Mammary epithelial cell (primary cell): ENCODE data around the gene VTI1B.

Experiments used
- CTCF ChIP-seq, 2 donors: IDR thresholded peaks in 1 of 2; conservative IDR thresholded peaks in 1 of 2; 2 replicates each; pipeline ENCODE4 v1.5.1; 2011 to 2012; ENCODE audit warnings: inconsistent platforms in 2 of 2, low read length in 2 of 2, mild to moderate bottlenecking in 2 of 2, control low read depth in 1 of 2, low read depth in 1 of 2; ENCODE audit not compliant: insufficient read depth in 1 of 2; ENCODE audit errors: extremely low read depth in 1 of 2
- EZH2 ChIP-seq: IDR thresholded peaks from 2 replicates; pipeline ENCODE4 v1.6.1; 2012; ENCODE audit warnings: low read length, inconsistent platforms, borderline replicate concordance

- no peak for TF ChIP-seq EZH2
- TF ChIP-seq CTCF (conservative IDR thresholded peaks at IDR 0.05 in 1 of 2, IDR thresholded peaks at IDR 0.05 in 1 of 2; ENCODE audit: extremely low read depth in 1 of 2, insufficient read depth in 1 of 2, low read depth in 1 of 2, low read length in 2 of 2): no peak
Observed at GRCh38 chr14:67718265-67718664, 43.8 kb upstream of the VTI1B start.
